ENCODE data around the gene ZNF134.

The ZNF134 gene

GRCh38 chr19:57578487-57579205, 35.4 kb upstream of the ZNF134 start, which contains the start of gene ZNF416 (continued):
- no peak for TF ChIP-seq PRDM2 (tag by site-specific recombination; IDR thresholded peaks at IDR 0.05; ENCODE audit: borderline replicate concordance)
- TF ChIP-seq ZNF335 (tag by site-specific recombination; conservative IDR thresholded peaks at IDR 0.05) = peak; percentile 80
- no peak for TF ChIP-seq ZIC2 (tag by site-specific recombination; IDR thresholded peaks at IDR 0.05)
- peak; percentile 44; the same call in 1 of the 2 replicates for TF ChIP-seq EGR2 (tag by site-specific recombination; IDR thresholded peaks at IDR 0.05; ENCODE audit: low read depth)
- TF ChIP-seq ZNF692 (tag by site-specific recombination; IDR thresholded peaks at IDR 0.05) = peak; percentile 79
- peak; percentile 54 for TF ChIP-seq ZNF580 (tag by site-specific recombination; IDR thresholded peaks at IDR 0.05)
- TF ChIP-seq ZNF704 (tag by site-specific recombination; IDR thresholded peaks at IDR 0.05) = no peak
- TF ChIP-seq ZNF449 (tag by site-specific recombination; IDR thresholded peaks at IDR 0.05) = no peak
- TF ChIP-seq ZBTB17 (tag by site-specific recombination; IDR thresholded peaks at IDR 0.05) = peak; percentile 63; the same call in 1 of the 2 replicates
- 0 out of 2 replicates have a peak, but pooled peaks have one; percentile 23 for TF ChIP-seq ZSCAN16 (tag by site-specific recombination; IDR thresholded peaks at IDR 0.05)
- peak; percentile 58; the same call in 1 of the 2 replicates for TF ChIP-seq CTCF (tag by site-specific recombination; IDR thresholded peaks at IDR 0.05)
- peak; percentile 53 for TF ChIP-seq ZFHX2 (tag by site-specific recombination; conservative IDR thresholded peaks at IDR 0.05)
- TF ChIP-seq ZBTB44 (tag by site-specific recombination; IDR thresholded peaks at IDR 0.05) = peak; percentile 83
- peak; percentile 100 for TF ChIP-seq ZBTB8A (tag by site-specific recombination; IDR thresholded peaks at IDR 0.05)
- TF ChIP-seq ZNF776 (tag by site-specific recombination; IDR thresholded peaks at IDR 0.05; ENCODE audit: borderline replicate concordance) = no peak

Measured in HEK293 (cell line).